Naive thymus-derived CD4-positive, alpha-beta T cell (primary cell): ENCODE data around the gene HLCS. TPM values are rescaled to one million over a fixed set of nuclear protein-coding genes. Genes with fewer than 3 reads are reported as not detected.

Experiments
- ATAC-seq: fragments of 150-1000 bp; cut with Tn5 transposase; 2 replicates; pipeline ENCODE4 v1.10.0; 2021; ENCODE audit warnings: mild to moderate bottlenecking, moderate library complexity
- CTCF ChIA-PET: fragments of 350-600 bp; sonication (Branson Sonifier 250); formaldehyde crosslinking; loops from one replicate; lab custom pipeline; 2021; ENCODE audit warnings: antibody characterized with exemption; lab: Charles Lee
- POLR2A ChIA-PET: fragments of 350-600 bp; sonication (Branson Sonifier 250); formaldehyde crosslinking; loops from one replicate; lab custom pipeline; 2021; ENCODE audit warnings: antibody characterized with exemption, inconsistent platforms; lab: Charles Lee
- DNase-seq, 9 donors: peaks; one replicate each; pipeline versions ENCODE4 v3.0.0 to v3.0.0-alpha.2; 2020 to 2022; ENCODE audit warnings: mixed read lengths in 1 of 9
- H3K27ac ChIP-seq: one replicate; pipeline ENCODE4 v1.7.0; 2013; ENCODE audit warnings: mild to moderate bottlenecking, low read depth, low read length, moderate library complexity
- H3K27me3 ChIP-seq, 2 donors: one replicate each; pipeline ENCODE4 v1.7.0; 2013; ENCODE audit warnings: low read length in 2 of 2, mild to moderate bottlenecking in 2 of 2, moderate library complexity in 2 of 2; ENCODE audit not compliant: control insufficient read depth in 2 of 2, insufficient read depth in 2 of 2
- H3K36me3 ChIP-seq, 3 experiments: 1 replicate in 2 of 3; 2 replicates in 1 of 3; pipeline ENCODE4 v1.7.0; 2013; ENCODE audit warnings: low read length in 3 of 3, mild to moderate bottlenecking in 3 of 3, moderate library complexity in 1 of 3; ENCODE audit not compliant: insufficient read depth in 3 of 3, control insufficient read depth in 2 of 3
- H3K4me1 ChIP-seq, 2 donors: one replicate each; pipeline ENCODE4 v1.7.0; 2013; ENCODE audit warnings: low read length in 2 of 2, mild to moderate bottlenecking in 2 of 2, moderate library complexity in 1 of 2; ENCODE audit not compliant: control insufficient read depth in 2 of 2, insufficient read depth in 2 of 2
- H3K4me3 ChIP-seq: 2 replicates; pipeline ENCODE4 v1.7.0; 2013; ENCODE audit warnings: mild to moderate bottlenecking, low read length
- H3K9me3 ChIP-seq, 3 experiments: 1 replicate in 2 of 3; 2 replicates in 1 of 3; pipeline ENCODE4 v1.7.0; 2013; ENCODE audit warnings: low read length in 3 of 3; ENCODE audit not compliant: control insufficient read depth in 2 of 3
- H3K27ac Mint-ChIP-seq, 9 donors: one replicate each; pipeline ENCODE4 v1.8.0; 2020 to 2022; ENCODE audit warnings: mixed read lengths in 9 of 9, mild to moderate bottlenecking in 8 of 9, moderate library complexity in 5 of 9, inconsistent platforms in 2 of 9
- H3K27me3 Mint-ChIP-seq, 5 donors: one replicate each; pipeline ENCODE4 v1.8.0; 2021 to 2022; ENCODE audit warnings: mixed read lengths in 5 of 5, mild to moderate bottlenecking in 1 of 5
- H3K36me3 Mint-ChIP-seq, 5 donors: one replicate each; pipeline ENCODE4 v1.8.0; 2020 to 2022; ENCODE audit warnings: mixed read lengths in 5 of 5, mild to moderate bottlenecking in 3 of 5, inconsistent platforms in 1 of 5
- H3K4me1 Mint-ChIP-seq, 7 donors: one replicate each; pipeline ENCODE4 v1.8.0; 2020 to 2022; ENCODE audit warnings: mixed read lengths in 7 of 7, mild to moderate bottlenecking in 3 of 7, inconsistent platforms in 1 of 7
- H3K4me3 Mint-ChIP-seq, 10 donors: one replicate each; pipeline ENCODE4 v1.8.0; 2020 to 2022; ENCODE audit warnings: mild to moderate bottlenecking in 10 of 10, mixed read lengths in 10 of 10, moderate library complexity in 6 of 10, inconsistent platforms in 2 of 10
- H3K9me3 Mint-ChIP-seq, 11 donors: one replicate each; pipeline ENCODE4 v1.8.0; 2020 to 2022; ENCODE audit warnings: mixed read lengths in 11 of 11, mild to moderate bottlenecking in 4 of 11, inconsistent platforms in 1 of 11, moderate library complexity in 1 of 11
- intact Hi-C, 2 donors: fragments of 100-400 bp; cut with micrococcal nuclease; formaldehyde crosslinking; loops; one replicate each; pipeline ENCODE4 v1.15.1; 2023
- polyA plus RNA-seq, 2 donors: library from polyadenylated mRNA; unstranded; fragments of 300-500 nt; fragmentation: Illumina TruSeq; gene quantifications; one replicate each; pipeline ENCODE4 v1.2.3, GENCODE V29; 2021
- total RNA-seq, 6 experiments: library from RNA in 5 of 6; stranded (reverse) in 5 of 6; gene quantifications; 1 replicate in 5 of 6; 2 replicates in 1 of 6; pipeline ENCODE4 v1.2.3 and lab custom pipeline; 2021 to 2026

The HLCS gene
- total and polyA plus RNA-seq, 7 experiments from 2014 or later: 7.0 to 19.3 (median 9.0) TPM

DNA sequence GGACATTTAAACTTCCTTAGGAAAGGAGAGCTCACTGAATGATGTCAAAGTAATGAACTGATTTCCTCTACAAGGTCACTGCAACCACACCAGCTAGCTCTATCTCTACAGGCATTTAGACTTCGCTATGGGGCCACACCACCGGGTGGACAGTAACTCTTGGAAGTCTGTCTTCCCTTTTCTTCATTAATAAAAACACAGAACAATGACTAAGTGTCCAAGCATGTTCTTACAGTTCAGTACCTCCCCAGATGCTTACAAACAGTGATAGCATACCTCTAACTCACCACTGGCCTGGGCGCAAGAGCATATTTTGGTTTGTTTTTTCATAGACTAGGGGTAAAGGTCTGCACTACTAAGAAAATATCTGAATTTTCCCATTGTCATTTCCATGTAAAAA is 212.9 kb downstream of the HLCS start:
- no peak for ATAC-seq
- ChIA-PET CTCF (no interaction called here), POLR2A (no interaction called here)

DNA sequence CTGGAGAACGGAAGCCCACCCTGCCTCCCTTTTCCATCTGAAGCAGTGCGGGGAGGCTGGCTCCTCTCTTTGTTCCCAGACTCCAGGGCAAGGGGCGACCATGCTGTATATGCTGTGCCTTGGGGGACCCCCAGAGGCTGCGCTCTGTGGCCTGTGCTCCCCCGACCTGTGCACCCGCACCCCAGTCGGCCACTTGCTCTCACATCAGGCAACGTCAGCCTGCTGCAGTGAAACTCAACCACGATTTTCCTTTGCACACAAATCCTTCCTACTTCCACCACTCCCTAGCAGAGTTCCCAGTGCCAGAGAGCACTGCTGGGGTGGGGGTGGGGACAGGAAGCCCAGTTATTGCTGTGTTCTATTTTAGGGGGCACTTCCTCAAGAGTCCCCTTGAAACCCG is 215.1 kb downstream of the HLCS start:
- ChIA-PET CTCF (no interaction called here), POLR2A (no interaction called here)
- intact Hi-C loops: no loop called here
- H3K27ac ChIP-seq: no peak overlapping the region
- H3K4me1 ChIP-seq: no peaks in the 10 kb centered on the region
- no peak overlapping the region for H3K27ac Mint-ChIP-seq
- peaks cover 0 to 69% (median 55%) of the 10 kb centered on the region in 5 donors for H3K36me3 Mint-ChIP-seq
- peaks cover 0 to 7% (median 0%) of the 10 kb centered on the region in 3 experiments for H3K36me3 ChIP-seq
- H3K27me3 Mint-ChIP-seq: peaks cover 26 to 37% (median 34%) of the 10 kb centered on the region in 5 donors
- H3K4me1 Mint-ChIP-seq: peaks cover 9 to 22% (median 16%) of the 10 kb centered on the region in 7 donors
- no peak for DNase-seq
- H3K4me3 ChIP-seq: no peak overlapping the region
- no peak overlapping the region for H3K4me3 Mint-ChIP-seq
- H3K9me3 Mint-ChIP-seq: no peaks in the 10 kb centered on the region
- H3K27me3 ChIP-seq: no peaks in the 10 kb centered on the region
- ATAC-seq: no peak
- H3K9me3 ChIP-seq: no peaks in the 10 kb centered on the region

More for the DNA sequence above, 212.9 kb downstream of the HLCS start:
- Mint-ChIP-seq H3K27me3 (peaks cover 12 to 23% (median 20%) of the 10 kb centered on the region in 5 donors), H3K4me1 (peaks cover 0 to 8% (median 3%) of the 10 kb centered on the region in 7 donors), H3K36me3 (peaks cover 0 to 74% (median 58%) of the 10 kb centered on the region in 5 donors), H3K4me3 (no peak overlapping the region), H3K9me3 (no peaks in the 10 kb centered on the region), H3K27ac (no peak overlapping the region)
- Histone ChIP-seq H3K4me1 (no peaks in the 10 kb centered on the region), H3K4me3 (no peak overlapping the region), H3K27me3 (no peaks in the 10 kb centered on the region), H3K27ac (no peak overlapping the region), H3K36me3 (peaks cover 0 to 7% (median 0%) of the 10 kb centered on the region in 3 experiments), H3K9me3 (no peaks in the 10 kb centered on the region)
- intact Hi-C loops: no loop called here
- no peak for DNase-seq

DNA sequence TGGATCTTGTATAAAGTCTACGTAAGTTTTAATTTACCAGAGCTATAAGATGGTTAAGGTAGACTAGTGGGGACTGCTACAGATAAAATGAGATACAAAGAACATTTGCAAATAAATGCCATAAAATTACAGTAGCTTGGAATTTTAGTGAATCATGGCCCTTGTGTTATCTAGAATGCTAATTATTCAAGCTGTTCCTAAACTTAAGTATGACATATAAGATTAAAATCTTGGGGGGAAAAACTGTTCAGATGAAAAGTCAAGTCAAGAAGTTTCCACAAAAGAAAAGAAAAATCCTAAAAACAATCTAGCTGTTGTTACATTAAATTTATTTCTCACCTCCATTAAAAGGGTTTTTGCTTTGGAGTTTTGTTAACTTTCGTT is 215.9 kb downstream of the HLCS start:
- DNase-seq (no peak), ATAC-seq (no peak)
- Mint-ChIP-seq H3K27ac (no peak overlapping the region), H3K4me3 (no peak overlapping the region), H3K4me1 (peaks cover 9 to 23% (median 17%) of the 10 kb centered on the region in 7 donors), H3K9me3 (no peaks in the 10 kb centered on the region), H3K27me3 (peaks cover 32 to 45% (median 38%) of the 10 kb centered on the region in 5 donors), H3K36me3 (peaks cover 0 to 63% (median 50%) of the 10 kb centered on the region in 5 donors)
- intact Hi-C loops: no loop called here
- Histone ChIP-seq H3K27ac (no peak overlapping the region), H3K4me1 (no peaks in the 10 kb centered on the region), H3K27me3 (no peaks in the 10 kb centered on the region), H3K9me3 (no peaks in the 10 kb centered on the region), H3K4me3 (no peak overlapping the region), H3K36me3 (peaks cover 0 to 3% (median 0%) of the 10 kb centered on the region in 3 experiments)
- ChIA-PET CTCF (no interaction called here), POLR2A (no interaction called here)

DNA sequence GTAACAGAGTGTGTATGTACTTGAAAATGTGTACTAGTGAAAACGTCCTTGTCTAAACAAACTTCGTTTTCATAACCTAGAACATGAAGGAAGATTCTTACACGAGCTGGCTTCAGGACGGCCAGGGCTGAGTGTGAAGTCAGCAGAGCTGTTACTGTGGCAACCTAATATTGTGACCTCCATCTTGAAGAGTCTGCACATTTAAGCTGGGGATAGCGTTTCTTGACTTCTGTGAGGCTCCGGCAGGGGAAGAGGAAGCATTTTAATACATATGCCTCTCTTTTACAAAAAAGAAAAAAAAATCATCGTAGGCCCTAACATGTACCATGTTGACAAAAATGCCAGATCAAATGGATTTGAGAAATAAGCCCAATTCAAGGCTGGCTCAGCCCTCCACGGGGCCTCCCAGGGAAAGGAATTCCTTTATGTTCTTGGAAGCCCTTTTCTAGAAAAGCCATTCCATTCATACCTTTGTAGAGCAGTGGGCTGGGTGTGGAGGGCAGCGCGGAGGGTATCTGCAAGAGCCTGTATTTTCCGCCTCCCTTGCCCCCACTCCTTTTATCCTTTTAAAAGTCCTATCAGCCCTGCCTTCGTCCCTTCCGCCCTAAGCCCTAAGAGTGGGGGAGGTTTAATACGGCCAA is 216.4 kb downstream of the HLCS start:
- H3K27me3 Mint-ChIP-seq: peaks cover 37 to 50% (median 43%) of the 10 kb centered on the region in 5 donors
- H3K4me1 Mint-ChIP-seq: peaks cover 9 to 23% (median 17%) of the 10 kb centered on the region in 7 donors
- no peaks in the 10 kb centered on the region for H3K27me3 ChIP-seq
- POLR2A ChIA-PET: no interaction called here
- no peaks in the 10 kb centered on the region for H3K9me3 Mint-ChIP-seq
- intact Hi-C loops: no loop called here
- ATAC-seq (no peak), DNase-seq (no peak)
- no peak overlapping the region for H3K27ac Mint-ChIP-seq
- no peaks in the 10 kb centered on the region for H3K4me1 ChIP-seq
- H3K4me3 Mint-ChIP-seq: peak overlapping the region in 1 of 10 donors; percentile 27
- no peaks in the 10 kb centered on the region for H3K36me3 ChIP-seq
- CTCF ChIA-PET: no interaction called here
- no peaks in the 10 kb centered on the region for H3K9me3 ChIP-seq
- no peak overlapping the region for H3K27ac ChIP-seq
- H3K36me3 Mint-ChIP-seq: peaks cover 0 to 58% (median 46%) of the 10 kb centered on the region in 5 donors
- no peak overlapping the region for H3K4me3 ChIP-seq

DNA sequence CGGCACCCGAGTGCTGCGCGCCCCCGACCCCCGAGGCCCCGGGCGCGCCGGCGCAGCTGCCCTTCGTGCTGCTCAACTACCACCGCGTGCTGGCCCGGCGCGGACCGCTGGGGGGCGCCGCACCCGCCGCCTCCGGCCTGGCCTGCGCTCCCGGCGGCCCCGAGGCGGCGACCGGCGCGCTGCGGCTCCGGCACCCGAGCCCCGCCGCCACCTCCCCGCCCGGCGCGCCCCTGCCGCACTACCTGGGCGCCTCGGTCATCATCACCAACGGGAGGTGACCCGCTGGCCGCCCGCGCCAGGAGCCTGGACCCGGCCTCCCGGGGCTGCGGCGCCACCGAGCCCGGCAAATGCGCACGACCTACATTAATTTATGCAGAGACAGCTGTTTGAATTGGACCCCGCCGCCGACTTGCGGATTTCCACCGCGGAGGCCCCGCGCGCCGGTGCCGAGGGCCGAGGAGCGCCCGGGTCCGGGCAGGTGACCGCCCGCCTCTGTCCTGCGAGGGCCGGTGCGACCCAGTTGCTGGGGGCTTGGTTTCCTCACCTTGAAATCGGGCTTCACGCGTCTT is 218.6 kb downstream of the HLCS start:
- ChIA-PET CTCF (no interaction called here), POLR2A (no interaction called here)
- no peak overlapping the region for H3K27ac ChIP-seq
- Mint-ChIP-seq H3K27ac (no peak overlapping the region), H3K27me3 (peaks cover 45 to 69% (median 56%) of the 10 kb centered on the region in 5 donors), H3K9me3 (no peaks in the 10 kb centered on the region), H3K4me3 (peak overlapping the region in 9 of 10 donors; percentile 21 to 81 (median 57)), H3K36me3 (peaks cover 0 to 36% (median 25%) of the 10 kb centered on the region in 5 donors), H3K4me1 (peaks cover 9 to 23% (median 17%) of the 10 kb centered on the region in 7 donors)
- intact Hi-C loops: loop anchor here in 1 of 2 donors (2.0 kb wide), 1 partner anchor 179 kb away; no protein-coding TSS in a partner anchor
- H3K27me3 ChIP-seq: no peaks in the 10 kb centered on the region
- no peaks in the 10 kb centered on the region for H3K9me3 ChIP-seq
- ATAC-seq (peak; percentile 49), DNase-seq (peak in 3 of 9 donors; percentile 10 to 59 (median 10))
- no peak overlapping the region for H3K4me3 ChIP-seq
- H3K4me1 ChIP-seq: no peaks in the 10 kb centered on the region
- no peaks in the 10 kb centered on the region for H3K36me3 ChIP-seq

DNA sequence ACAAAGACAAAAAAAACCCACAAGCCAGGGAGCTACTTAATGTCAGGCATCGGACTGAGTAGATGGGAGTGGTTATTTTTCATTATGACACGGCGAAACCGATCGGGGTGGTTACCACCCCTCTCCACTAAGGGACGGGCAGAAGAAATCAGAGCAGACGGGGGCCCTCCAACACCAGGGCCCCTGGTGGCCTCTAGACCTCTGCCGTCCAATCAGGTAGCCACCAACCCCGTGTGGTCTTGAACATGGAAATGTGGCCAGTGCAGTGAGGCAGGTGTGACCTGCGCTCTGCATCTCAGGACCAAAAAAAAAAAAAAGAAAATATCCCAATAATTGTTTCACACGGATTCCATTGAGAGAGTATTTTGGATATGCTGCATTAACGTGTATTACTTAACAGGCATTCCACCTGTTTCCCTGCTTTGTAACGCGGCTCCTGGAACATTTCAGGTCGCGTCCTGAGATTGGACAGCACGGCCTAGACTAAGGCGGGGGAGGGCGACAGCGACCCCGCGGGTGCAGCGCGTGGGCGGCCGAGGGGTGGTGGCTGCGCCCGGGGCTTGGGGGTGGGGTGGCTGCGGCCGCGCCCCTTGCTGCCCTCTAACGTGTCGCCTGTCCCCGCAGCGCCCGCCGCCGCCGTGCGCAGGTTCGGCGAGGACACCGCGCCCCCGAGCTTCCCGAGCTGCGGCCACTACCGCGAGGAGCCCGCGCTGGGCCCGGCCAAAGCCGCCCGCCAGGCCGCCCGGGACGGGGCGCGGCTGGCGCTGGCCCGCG is 219.2 kb downstream of the HLCS start:
- no peaks in the 10 kb centered on the region for H3K9me3 Mint-ChIP-seq
- H3K4me1 ChIP-seq: no peaks in the 10 kb centered on the region
- no peak overlapping the region for H3K27ac ChIP-seq
- H3K4me3 Mint-ChIP-seq: peak overlapping the region in 9 of 10 donors; percentile 36 to 79 (median 64)
- peaks cover 45 to 69% (median 56%) of the 10 kb centered on the region in 5 donors for H3K27me3 Mint-ChIP-seq
- no peak overlapping the region for H3K27ac Mint-ChIP-seq
- H3K9me3 ChIP-seq: no peaks in the 10 kb centered on the region
- no peak overlapping the region for H3K4me3 ChIP-seq
- no peak for DNase-seq
- ChIA-PET POLR2A (no interaction called here), CTCF (no interaction called here)
- H3K4me1 Mint-ChIP-seq: peaks cover 9 to 23% (median 17%) of the 10 kb centered on the region in 7 donors
- no peaks in the 10 kb centered on the region for H3K27me3 ChIP-seq
- no peaks in the 10 kb centered on the region for H3K36me3 ChIP-seq
- peaks cover 0 to 29% (median 21%) of the 10 kb centered on the region in 5 donors for H3K36me3 Mint-ChIP-seq
- intact Hi-C loops: loop anchor here in 1 of 2 donors (2.0 kb wide), 1 partner anchor 180 kb away; no protein-coding TSS in a partner anchor
- ATAC-seq: no peak
